GM18526 (cell line): ENCODE measurements around the gene ELAVL2.

Experiments
- POLR2A ChIP-seq: IDR thresholded peaks from 3 replicates; pipeline ENCODE4 v1.6.1; 2011; ENCODE audit not compliant: insufficient read length; ENCODE audit errors: extremely low read depth

The ELAVL2 gene

DNA sequence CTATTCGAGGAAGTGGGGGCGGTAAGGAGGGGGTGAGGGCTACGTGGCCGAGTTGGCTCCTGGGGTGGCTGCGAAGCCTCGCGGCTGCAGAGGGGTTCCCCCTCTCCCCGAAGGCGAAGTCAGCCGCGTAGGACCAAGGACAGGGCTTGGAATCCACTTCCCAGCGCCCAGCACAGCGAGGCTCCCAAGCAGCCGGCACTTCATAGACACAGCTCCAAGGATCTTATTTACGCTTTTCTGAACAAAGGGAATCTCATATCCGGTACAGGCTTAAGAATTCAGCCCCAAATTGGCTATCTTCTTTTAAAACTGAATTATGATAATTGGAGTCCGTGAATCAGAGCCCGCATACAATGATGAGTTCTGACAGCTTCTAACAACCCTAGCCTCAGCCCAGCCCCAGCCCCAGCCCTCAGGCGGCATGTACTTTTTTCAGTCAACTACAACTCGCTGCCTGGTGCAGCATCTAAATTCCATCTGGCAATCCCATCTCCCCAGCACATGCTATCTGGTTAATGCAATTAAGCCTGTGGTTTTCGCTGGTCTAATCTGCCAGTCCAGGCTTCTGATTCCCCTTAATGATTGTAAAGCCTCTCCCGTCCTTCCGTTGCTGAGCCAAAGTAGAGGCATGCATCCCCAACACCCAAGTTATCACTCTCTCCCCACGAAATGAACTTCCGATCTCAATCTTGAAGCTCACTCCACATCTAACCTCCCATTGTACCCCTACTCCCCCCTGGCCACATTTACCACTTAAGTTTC, 1.0 kb downstream of the ELAVL2 start:
- TF ChIP-seq POLR2A, result no peak

DNA sequence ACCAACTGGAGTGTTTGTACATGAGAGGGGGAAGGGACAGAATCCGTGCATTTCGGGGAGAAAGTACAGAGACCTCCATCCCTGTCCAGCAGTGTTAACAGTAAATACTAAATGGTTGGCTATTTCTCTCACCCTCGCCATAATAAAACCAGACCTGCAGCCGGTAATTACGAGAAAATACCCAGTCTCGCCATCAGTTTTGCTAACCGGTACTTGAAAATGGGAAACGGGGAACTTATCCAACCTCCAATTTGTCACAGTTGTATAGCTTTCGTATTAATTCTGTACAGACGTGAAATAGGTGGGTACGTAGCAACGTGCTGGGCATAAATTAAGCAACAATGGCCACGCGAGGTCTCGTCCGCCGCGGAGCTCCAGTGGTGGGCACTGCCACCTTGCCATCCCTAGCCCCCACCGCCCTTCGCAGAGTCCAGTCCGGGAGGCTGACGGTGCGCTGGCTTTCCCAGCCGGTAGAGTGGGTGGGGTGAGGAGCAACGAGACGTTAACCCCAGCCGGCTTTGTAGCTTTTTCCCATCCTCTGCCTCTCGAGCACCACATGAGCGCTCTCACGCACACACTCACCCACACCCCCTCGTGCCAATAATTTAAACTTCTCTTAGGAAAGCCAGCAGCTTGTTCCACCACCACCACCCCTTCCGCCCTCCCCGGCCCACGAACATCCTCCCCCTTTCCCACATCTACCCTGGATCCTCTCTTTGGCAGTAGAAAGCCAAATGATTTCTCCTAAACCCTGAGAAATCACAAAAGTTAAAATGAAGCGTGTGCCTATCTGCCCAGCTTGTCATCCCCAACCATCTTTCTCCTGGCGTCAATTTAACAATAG, 1.8 kb downstream of the ELAVL2 start:
- no peak for TF ChIP-seq POLR2A

DNA sequence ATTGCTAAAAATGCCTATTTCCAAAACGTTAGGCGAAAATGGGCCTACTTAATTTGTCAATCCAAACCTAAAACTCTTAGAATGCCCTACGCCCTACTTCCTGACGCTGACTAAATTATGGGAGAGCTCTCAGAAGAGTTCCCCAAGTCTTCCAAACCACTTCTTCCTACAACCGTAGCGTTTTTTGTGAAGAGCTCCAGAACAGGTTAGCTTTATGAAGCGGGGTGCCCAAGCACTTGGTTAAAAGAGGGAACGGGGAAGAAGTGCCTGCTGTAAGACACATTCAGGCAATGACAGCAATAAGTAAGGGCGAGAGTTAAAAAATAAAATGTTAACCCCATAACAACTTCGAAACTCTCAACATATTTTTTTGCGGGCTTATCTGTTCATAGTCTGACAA, 2.8 kb downstream of the ELAVL2 start:
- no peak for TF ChIP-seq POLR2A

DNA sequence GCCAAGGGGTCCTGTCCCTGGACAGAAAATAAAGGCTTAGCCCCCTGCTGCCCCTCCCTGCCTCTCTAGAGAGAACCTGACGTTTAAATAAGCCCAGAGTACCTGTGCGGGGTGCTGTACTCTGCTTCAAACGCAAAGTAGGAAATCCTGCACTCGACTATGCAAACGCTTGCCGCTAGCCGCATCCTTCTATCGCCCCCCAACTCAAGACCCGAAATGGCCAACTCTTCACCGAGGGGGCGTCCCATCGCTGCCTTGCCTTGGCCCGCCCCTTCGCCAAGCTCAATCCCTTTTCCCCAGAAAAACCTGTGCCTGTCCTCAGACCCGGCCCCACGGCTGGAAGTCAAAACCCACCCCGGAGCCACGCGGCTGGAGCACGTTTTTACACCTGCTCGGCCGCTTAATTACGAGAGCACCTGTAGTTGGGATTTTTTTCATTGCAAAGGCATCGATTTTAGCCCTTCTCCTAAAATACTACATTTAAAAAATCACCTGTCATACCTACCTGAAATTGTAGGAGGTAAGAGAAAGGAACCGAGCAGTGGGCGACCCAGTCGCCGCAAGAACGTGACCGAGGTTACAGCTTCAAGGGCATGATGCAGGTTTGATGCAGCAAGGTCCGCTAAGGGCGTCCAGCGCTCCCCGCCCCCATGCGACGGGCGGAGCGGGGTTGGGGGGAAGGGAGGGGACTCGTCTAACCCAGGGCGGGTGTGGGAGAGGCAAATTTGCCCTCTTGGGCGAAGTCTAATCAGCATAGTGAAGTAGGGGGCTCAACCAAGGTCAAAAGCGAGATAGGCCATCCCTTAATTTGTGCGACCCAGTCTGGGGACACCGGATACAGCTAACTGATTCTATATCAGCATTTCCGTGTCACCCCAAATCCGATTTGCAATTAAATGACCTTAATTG, 3.5 kb downstream of the ELAVL2 start:
- TF ChIP-seq POLR2A, result no peak

DNA sequence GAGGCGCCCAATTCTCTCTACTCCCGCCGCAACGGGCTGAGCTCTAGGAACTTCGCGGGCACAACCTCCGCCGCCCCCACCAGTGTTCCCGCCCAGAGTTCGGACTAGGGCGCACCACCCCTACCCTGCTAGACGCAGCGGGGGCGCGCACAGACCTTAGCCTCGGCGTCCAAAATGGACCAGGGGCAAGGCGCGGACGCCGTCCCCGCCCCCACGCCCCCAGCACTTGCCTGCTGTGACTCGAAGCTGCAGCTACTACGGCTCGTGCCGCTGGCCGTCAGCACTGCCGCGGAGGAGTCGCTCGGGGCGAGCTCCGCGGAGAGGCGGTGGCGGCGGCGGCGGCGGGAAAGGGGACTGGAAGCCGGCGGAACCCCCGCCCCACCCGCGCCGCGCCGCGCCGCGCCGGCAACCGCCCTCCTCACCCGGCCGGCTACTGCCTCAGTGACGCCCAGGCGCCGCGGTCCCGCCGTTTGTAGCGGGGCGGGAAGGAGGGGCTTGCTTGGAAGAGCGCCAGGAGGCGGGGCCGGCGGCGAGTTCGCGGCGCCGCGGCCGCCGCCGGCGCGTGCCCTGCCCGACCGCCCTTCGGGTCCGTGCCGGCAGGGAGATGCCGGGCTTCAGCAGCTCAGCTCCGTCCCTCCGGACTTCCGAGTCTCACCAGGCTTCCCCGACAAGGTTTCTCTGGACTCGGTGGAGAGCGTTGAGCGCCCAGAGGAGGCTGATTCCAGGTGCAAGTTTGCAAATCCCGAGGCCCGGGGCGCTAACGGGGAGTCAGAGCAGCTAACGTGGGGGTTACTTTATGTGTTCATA, 4.5 kb downstream of the ELAVL2 start:
- TF ChIP-seq POLR2A, result no peak

DNA sequence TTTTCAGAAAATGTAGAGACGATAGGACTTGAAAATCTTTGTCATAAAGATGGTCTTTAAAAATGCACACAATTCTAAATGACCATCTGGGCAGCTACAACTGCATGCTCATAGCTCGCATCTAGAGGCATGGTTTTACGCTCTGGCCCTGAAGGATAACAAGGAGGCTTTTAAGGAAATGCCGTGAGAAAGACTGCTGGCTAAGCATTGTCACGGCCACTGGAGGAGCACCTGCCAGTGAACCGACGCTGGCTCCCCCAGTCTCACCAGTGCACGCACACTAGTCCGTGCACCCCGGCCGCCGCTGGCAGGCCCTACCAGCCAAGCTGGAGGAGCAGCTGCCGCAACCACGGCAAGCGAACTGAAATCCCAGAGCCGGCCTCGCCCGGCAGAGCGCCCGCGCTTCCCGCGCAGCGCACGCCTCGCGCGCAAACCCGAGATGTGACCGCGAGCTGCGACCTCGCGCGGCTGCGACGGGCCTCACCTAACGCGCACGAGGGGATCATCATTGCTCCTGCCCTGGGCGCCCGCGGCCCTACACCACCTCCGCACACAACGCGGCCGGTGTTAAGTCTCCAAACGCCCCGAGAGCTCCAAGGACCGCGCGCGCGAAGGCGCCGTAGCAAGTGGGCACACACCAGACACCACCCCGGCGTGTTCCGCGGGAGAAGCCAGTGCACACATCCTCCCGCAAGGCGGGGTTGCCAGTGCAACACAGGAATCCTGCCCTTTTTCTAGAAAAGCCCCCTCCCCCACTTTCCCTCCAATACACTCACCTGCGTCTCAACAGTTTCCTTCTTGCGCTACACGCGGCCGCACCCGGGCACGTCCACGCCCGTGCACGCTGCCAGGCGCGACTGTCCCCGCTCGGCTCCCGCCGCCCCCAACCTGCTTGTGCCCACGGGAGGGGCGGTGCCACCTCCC, 5.3 kb downstream of the ELAVL2 start:
- TF ChIP-seq POLR2A, result no peak

DNA sequence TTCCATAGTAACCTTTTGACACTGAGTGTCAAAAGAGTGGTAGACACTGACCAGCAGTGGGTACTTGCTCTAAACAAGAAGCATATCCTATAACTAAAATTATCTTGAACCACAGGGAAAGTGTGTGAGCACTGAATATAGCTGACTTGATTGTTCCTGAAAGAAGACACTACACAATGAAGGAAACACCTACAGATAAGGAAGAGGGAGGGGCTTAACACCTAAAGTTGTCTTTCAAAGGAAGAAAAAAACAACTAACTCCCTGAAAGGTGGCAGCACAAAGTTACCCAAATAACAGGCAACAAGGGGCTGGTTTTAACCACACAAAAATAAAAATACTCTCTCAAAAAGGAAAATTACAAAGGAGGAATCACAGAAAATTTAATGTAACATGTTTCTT, 6.6 kb downstream of the ELAVL2 start:
- no peak for TF ChIP-seq POLR2A

DNA sequence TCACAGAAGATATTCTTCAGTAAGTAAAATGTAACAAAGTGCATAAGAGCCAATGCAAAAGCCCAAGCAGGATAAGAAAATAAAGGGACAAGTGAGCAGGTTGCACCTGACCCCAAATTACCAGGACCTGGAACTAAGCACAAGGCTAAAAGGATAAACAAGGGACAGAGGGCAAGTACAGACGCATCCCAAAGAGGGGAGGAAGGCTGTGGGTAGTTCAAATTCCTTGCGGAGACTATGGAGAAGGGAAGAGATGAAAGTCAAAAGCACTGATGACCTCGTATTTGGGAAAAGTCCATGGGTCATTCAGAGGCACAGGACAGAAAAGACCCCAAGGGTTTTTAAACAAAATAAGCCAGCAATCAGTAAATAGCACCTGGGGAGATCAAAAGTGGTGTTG, 11.8 kb downstream of the ELAVL2 start:
- TF ChIP-seq POLR2A, result no peak

DNA sequence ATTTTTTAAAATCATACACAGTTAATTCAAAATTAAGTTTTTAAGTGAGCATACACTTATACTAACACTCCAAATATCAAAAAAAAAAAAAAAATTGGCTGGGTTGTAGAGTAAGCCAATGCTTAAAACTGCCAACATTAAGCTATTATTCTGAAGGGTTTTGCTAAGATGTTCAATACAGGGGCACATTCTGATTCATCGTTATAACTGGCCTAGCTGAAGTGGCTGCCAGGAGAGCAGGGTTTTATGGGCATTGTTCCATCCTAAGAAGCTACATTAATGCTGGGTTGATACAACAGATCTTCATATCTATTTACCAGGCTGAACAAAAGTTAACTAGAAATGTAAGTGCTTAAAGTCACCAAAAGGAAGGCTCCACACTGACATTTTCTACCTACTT, 13.4 kb downstream of the ELAVL2 start:
- no peak for TF ChIP-seq POLR2A

DNA sequence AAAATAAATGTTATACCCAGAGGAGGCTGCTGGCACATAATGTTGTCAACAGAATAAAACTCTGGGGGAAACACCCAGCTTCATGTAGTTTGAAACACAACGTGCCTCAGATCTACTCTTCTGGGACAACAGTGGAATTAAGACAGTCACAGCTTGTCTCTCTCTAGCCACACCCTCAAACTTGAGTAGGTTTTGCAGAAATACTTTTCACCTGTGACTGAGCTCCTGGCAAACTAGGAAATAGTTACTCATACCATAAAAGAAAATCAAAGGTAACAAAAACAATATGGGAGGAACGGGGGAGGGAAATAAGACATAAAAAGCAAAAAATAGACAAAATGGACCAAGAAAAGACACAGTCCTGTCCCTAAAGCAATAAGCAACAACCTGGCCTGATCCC, 14.4 kb downstream of the ELAVL2 start:
- no peak for TF ChIP-seq POLR2A

DNA sequence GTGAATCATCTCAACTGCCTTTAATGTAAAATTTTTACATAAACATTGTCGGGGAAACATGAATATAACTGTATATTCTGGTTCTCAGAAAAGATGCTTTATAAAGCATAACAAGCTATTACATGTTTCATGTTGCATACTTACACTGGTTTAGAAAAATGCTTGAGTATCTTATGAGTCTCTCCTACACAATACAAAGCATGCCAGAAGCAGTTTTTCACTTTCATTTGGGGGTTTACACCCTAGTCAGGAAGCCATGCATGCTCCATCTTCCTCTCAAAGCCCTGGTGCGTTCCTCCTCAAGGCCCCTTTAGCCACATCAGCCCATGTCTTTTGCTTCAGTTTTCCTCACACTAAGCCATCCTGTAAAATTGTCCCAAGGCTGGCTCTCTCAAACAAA, 22.8 kb downstream of the ELAVL2 start:
- TF ChIP-seq POLR2A, result no peak

DNA sequence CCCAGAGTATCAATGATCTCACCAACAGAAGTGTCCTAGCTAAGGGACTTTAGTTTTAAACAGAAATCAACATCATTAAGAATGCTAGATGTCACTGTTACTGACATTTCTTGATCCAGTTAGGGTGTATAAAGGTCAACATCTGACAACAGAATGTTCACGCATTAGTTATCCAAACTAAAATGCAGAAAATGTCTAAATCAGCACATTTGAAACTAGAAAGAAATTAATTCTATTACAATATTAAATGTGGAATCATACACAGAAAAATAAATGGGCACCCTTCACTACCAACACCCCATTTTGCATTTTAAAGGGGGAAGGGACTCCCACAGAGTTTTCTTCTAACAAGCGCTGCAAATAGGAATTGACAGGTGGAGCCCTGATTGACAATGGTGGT, 24.5 kb downstream of the ELAVL2 start:
- no peak for TF ChIP-seq POLR2A

DNA sequence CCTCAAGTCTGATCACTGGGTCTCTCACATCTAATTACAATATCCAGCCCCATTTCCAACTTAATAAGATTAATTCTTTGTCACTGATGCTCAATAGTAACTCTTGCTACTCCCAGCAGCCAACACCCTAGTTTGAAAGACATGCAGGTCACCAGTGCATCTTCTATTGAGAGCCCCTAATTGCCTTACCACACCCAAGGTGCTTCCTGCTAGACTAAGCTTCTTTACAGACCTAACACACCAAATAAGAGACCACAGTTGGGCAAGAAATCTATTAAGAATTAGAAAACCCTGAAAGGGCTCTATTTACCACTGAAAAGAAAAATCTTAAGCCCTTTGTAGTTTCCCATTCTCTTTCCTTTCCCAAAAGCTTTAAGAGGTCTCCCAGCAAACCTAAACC, 26.5 kb downstream of the ELAVL2 start:
- no peak for TF ChIP-seq POLR2A

DNA sequence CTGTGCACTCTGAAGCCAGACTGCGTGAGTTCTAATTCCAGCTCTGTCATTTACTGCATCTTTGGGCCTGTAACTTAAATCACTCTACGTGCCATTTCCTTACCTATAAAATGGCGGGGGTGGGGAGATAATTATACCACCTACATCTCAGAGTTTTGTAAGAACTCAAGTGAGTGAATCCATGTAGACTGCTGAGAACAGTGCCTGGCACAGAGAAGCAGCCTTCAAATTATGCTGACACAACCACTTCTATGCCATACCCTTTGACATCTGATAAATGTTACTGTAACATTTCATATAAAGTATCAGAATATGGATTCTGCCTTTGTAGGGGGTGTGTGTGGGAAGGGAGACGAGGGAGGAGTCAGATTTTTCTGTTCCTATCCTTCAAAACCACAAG, 27.7 kb downstream of the ELAVL2 start:
- no peak for TF ChIP-seq POLR2A
